IMR-90 (cell line): ENCODE data around the gene GNAI1. TPM values are rescaled to one million over a fixed set of nuclear protein-coding genes. Genes with fewer than 3 reads are reported as not detected.

ENCODE experiments used
- ATAC-seq: fragments of 200-7000 bp; cut with Tn5 transposase; 2 replicates; pipeline ENCODE4 v1.9.1; 2020; ENCODE audit warnings: low read depth, mild to moderate bottlenecking, moderate library complexity
- BruUV-seq: library from RNA; stranded (reverse); fragments of 400-500 nt; replicated peaks from 2 replicates; lab custom pipeline; 2021; lab: Mats Ljungman, UMichigan
- CTCF ChIA-PET: fragments of 300-600 bp; formaldehyde crosslinking; extraction: SDS; loops from one replicate; lab custom pipeline; 2021; ENCODE audit warnings: antibody characterized with exemption; lab: Yijun Ruan, JAX
- POLR2A ChIA-PET: fragments of 300-600 bp; sonication (Branson Sonifier 250); formaldehyde crosslinking; loops from one replicate; lab custom pipeline; 2022; ENCODE audit warnings: antibody characterized with exemption; ENCODE audit not compliant: unreplicated experiment; lab: Charles Lee
- DNase-seq: peaks from one replicate; pipeline ENCODE4 v3.0.0; 2013
- H2AFZ ChIP-seq: replicated peaks from 2 replicates; pipeline ENCODE3; 2013; ENCODE audit warnings: low read length, mild to moderate bottlenecking; ENCODE audit not compliant: poor library complexity
- H2AK5ac ChIP-seq: 2 replicates; pipeline ENCODE4 v1.6.1; 2013; ENCODE audit warnings: low read depth, low read length, inconsistent platforms
- H2AK9ac ChIP-seq: replicated peaks from 2 replicates; pipeline ENCODE3; 2013; ENCODE audit warnings: mild to moderate bottlenecking, low read depth, low read length, moderate library complexity; ENCODE audit not compliant: poor library complexity
- H2BK120ac ChIP-seq: 2 replicates; pipeline ENCODE4 v1.6.1; 2013; ENCODE audit warnings: low read depth, low read length, inconsistent platforms
- H2BK15ac ChIP-seq: 3 replicates; pipeline ENCODE4 v1.6.1; 2013; ENCODE audit warnings: low read depth, low read length, inconsistent platforms
- H2BK20ac ChIP-seq: 2 replicates; pipeline ENCODE4 v1.6.1; 2013; ENCODE audit warnings: low read depth, mild to moderate bottlenecking, inconsistent platforms, low read length, moderate library complexity
- H2BK5ac ChIP-seq: 2 replicates; pipeline ENCODE4 v1.6.1; 2013; ENCODE audit warnings: mild to moderate bottlenecking, low read depth, low read length, inconsistent platforms; ENCODE audit not compliant: poor library complexity, severe bottlenecking
- H3K14ac ChIP-seq: replicated peaks from 2 replicates; pipeline ENCODE4 v1.6.1; 2013; ENCODE audit warnings: low read depth, low read length, inconsistent platforms
- H3K18ac ChIP-seq: 2 replicates; pipeline ENCODE4 v1.6.1; 2013; ENCODE audit warnings: low read depth, low read length, control low read depth
- H3K23ac ChIP-seq: 2 replicates; pipeline ENCODE4 v1.6.1; 2013; ENCODE audit warnings: low read depth, low read length, inconsistent platforms
- H3K27ac ChIP-seq: 2 replicates; pipeline ENCODE4 v1.5.1; 2013; ENCODE audit warnings: mild to moderate bottlenecking, control low read depth, low read length; ENCODE audit not compliant: insufficient read depth
- H3K27me3 ChIP-seq: 2 replicates; pipeline ENCODE4 v1.6.1; 2013; ENCODE audit warnings: low read length; ENCODE audit not compliant: control insufficient read depth, insufficient read depth
- H3K36me3 ChIP-seq: 2 replicates; pipeline ENCODE4 v1.6.1; 2013; ENCODE audit warnings: low read length, mixed read lengths; ENCODE audit not compliant: control insufficient read depth, insufficient read depth
- H3K4ac ChIP-seq: 2 replicates; pipeline ENCODE4 v1.6.1; 2013; ENCODE audit warnings: low read depth, low read length, inconsistent platforms
- H3K4me1 ChIP-seq: 2 replicates; pipeline ENCODE4 v1.6.1; 2013; ENCODE audit warnings: low read length, mixed read lengths; ENCODE audit not compliant: control insufficient read depth, insufficient read depth
- H3K4me2 ChIP-seq: 2 replicates; pipeline ENCODE4 v1.6.1; 2013; ENCODE audit warnings: low read depth, mild to moderate bottlenecking, control low read depth, low read length, moderate library complexity
- H3K4me3 ChIP-seq: 2 replicates; pipeline ENCODE4 v1.5.1; 2013; ENCODE audit warnings: low read depth, mild to moderate bottlenecking, control low read depth, low read length, moderate library complexity; ENCODE audit not compliant: insufficient read depth
- H3K56ac ChIP-seq: 2 replicates; pipeline ENCODE4 v1.6.1; 2013; ENCODE audit warnings: low read length, inconsistent platforms; ENCODE audit not compliant: insufficient read depth; ENCODE audit errors: extremely low read depth
- H3K79me1 ChIP-seq, 2 experiments: 2 replicates each; pipeline ENCODE4 v1.6.1; 2013; ENCODE audit warnings: low read length in 2 of 2, inconsistent platforms in 1 of 2, low read depth in 1 of 2
- H3K9ac ChIP-seq: 2 replicates; pipeline ENCODE4 v1.6.1; 2013; ENCODE audit warnings: low read depth, low read length, control low read depth
- H3K9me1 ChIP-seq: 2 replicates; pipeline ENCODE4 v1.6.1; 2013; ENCODE audit warnings: low read length, inconsistent platforms; ENCODE audit not compliant: insufficient read depth
- H3K9me3 ChIP-seq: 2 replicates; pipeline ENCODE4 v1.6.1; 2013; ENCODE audit warnings: low read length; ENCODE audit not compliant: control insufficient read depth, insufficient read depth
- H4K20me1 ChIP-seq: 2 replicates; pipeline ENCODE4 v1.6.1; 2013; ENCODE audit warnings: low read length, inconsistent platforms; ENCODE audit not compliant: insufficient read depth
- H4K5ac ChIP-seq: 2 replicates; pipeline ENCODE4 v1.6.1; 2013; ENCODE audit warnings: mild to moderate bottlenecking, low read depth, low read length, control low read depth
- H4K8ac ChIP-seq, 2 experiments: 2 replicates each; pipeline ENCODE4 v1.6.1; 2013; ENCODE audit warnings: low read depth in 2 of 2, low read length in 2 of 2, control low read depth in 1 of 2, inconsistent platforms in 1 of 2
- H4K91ac ChIP-seq: 2 replicates; pipeline ENCODE4 v1.6.1; 2013; ENCODE audit warnings: low read depth, low read length, inconsistent platforms; ENCODE audit not compliant: insufficient read depth
- BHLHE40 ChIP-seq: fragments of 150-350 bp; IDR thresholded peaks from 2 replicates; pipeline ENCODE4 v1.6.1; 2016; ENCODE audit warnings: mild to moderate bottlenecking, low read depth, low read length
- CHD1 ChIP-seq: IDR thresholded peaks from 2 replicates; pipeline ENCODE4 v1.6.1; 2012; ENCODE audit warnings: low read depth, low read length, improper control_type of control experiment
- MAZ ChIP-seq: IDR thresholded peaks from 2 replicates; pipeline ENCODE4 v1.6.1; 2012; ENCODE audit warnings: low read depth, mild to moderate bottlenecking, low read length, improper control_type of control experiment, moderate library complexity, borderline replicate concordance
- POLR2A ChIP-seq: IDR thresholded peaks from 2 replicates; pipeline ENCODE4 v1.6.1; 2012; ENCODE audit warnings: mild to moderate bottlenecking, low read depth, low read length
- RAD21 ChIP-seq: IDR thresholded peaks from 2 replicates; pipeline ENCODE4 v1.6.1; 2012; ENCODE audit warnings: low read length, improper control_type of control experiment
- dilution Hi-C: fragments of 300-500 bp; cut with HindIII; formaldehyde crosslinking; loops from one replicate; pipeline ENCODE4 v1.14.3; 2018; ENCODE audit warnings: low sequenced_read_pairs; ENCODE audit not compliant: unreplicated experiment
- in situ Hi-C: fragments of 300-500 bp; cut with MboI; formaldehyde crosslinking; loops from 3 replicates; pipeline ENCODE4 v1.14.3; 2019; ENCODE audit warnings: low sequenced_read_pairs, inconsistent platforms, mixed read lengths
- intact Hi-C: fragments of 100-400 bp; cut with micrococcal nuclease; formaldehyde crosslinking; loops from 2 replicates; pipeline ENCODE4 v1.10.0; 2022
- polyA plus RNA-seq, 3 experiments: library from polyadenylated mRNA; depleted of rRNA; stranded (reverse); fragments of >200 nt; gene quantifications; 2 replicates each; pipeline ENCODE4 v1.2.3, GENCODE V29; 2012; ENCODE audit warnings: low replicate concordance in 1 of 3
- total RNA-seq: library from RNA; depleted of rRNA; stranded (reverse); fragments of >200 nt; gene quantifications from 2 replicates; pipeline ENCODE4 v1.2.3, GENCODE V29; 2012

The GNAI1 gene
- total and polyA plus RNA-seq, 2 of the 4 experiments (the other 2 are of a cell fraction), result 21.1 to 26.5 TPM

- Histone ChIP-seq H2AFZ (no peak overlapping the region), H2BK5ac (no peak overlapping the region), H4K8ac (no peak overlapping the region), H3K4me3 (no peak overlapping the region), H4K5ac (no peak overlapping the region), H3K27ac (no peak overlapping the region), H3K9me1 (peaks cover 7% of the 10 kb centered on the region), H2AK9ac (no peak overlapping the region), H3K4me1 (peaks cover 11% of the 10 kb centered on the region), H3K9me3 (no peaks in the 10 kb centered on the region; the same call in 1 of the 2 replicates), H2BK20ac (no peak overlapping the region), H4K91ac (no peak overlapping the region), H3K4ac (no peak overlapping the region), H3K18ac (no peak overlapping the region), H2AK5ac (no peak overlapping the region), H4K20me1 (peaks cover 34% of the 10 kb centered on the region), H2BK120ac (no peak overlapping the region), H3K36me3 (no peaks in the 10 kb centered on the region; the same call in 1 of the 2 replicates), H3K14ac (no peak overlapping the region), H3K9ac (no peak overlapping the region), H2BK15ac (no peak overlapping the region), H3K79me1 (peaks cover 35 to 76% of the 10 kb centered on the region in 2 experiments), H3K4me2 (no peak overlapping the region), H3K56ac (no peak overlapping the region), H3K27me3 (no peaks in the 10 kb centered on the region), H3K23ac (no peak overlapping the region)
- ChIA-PET POLR2A (no interaction called here), CTCF (interaction anchor here (0.7 kb wide), 1 partner anchor 875 kb away, joined by 3 read pairs; no protein-coding TSS in a partner anchor)
- dilution Hi-C loops, result no loop called here
- ATAC-seq (no peak), DNase-seq (no peak)
- in situ Hi-C loops, result no loop called here
- intact Hi-C loops, result no loop called here
- TF ChIP-seq MAZ, result no peak
- TF ChIP-seq CHD1, result no peak
- no peak for TF ChIP-seq BHLHE40
- TF ChIP-seq RAD21, result no peak
- no peak for TF ChIP-seq POLR2A
- no TSS peak for BruUV-seq
Measured at GRCh38 chr7:80183351-80183750, 48.7 kb downstream of the GNAI1 start.
